GM21723 (cell line): ENCODE measurements around the gene PDZD2.
"Not testable (repeated sequence)": the region's sequence is repeated elsewhere in the genome, so short reads cannot be mapped to it uniquely, and the experiment has no call there.

Experiments used
- ATAC-seq: cut with Tn5 transposase; IDR thresholded peaks from one replicate; pipeline ENCODE4 v1.9.1; 2021; ENCODE audit warnings: mild to moderate bottlenecking, moderate library complexity; ENCODE audit not compliant: unreplicated experiment

Gene PDZD2

DNA sequence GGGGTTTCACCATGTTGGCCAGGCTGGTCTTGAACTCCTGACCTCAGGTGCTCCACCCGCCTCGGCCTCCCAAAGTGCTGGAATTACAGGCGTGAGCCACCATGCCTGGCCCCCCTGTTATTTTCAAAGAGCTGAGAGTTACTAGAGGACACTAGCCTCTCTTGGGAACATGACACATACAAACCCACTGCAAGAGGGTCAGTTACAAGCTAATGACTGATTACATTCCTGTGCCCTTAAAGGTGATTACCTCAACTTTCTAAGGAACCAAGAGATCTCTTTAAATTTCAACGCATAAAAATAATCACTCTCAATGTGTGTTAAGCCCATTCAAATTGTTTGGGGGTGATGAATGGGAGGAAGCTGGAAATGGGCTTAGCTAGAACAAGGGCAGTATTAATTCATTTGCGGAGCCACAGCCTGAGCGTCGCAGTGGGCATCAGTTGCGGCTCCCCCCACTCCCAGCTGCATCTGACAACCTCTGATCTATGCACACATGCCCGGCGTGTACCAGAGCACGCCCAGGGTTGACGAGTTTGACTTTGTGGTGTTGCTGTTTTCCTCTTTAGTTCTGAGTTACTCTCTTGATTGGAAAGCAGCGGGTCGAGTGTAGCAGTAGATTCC is 388.3 kb downstream of the PDZD2 start:
- no peak for ATAC-seq

DNA sequence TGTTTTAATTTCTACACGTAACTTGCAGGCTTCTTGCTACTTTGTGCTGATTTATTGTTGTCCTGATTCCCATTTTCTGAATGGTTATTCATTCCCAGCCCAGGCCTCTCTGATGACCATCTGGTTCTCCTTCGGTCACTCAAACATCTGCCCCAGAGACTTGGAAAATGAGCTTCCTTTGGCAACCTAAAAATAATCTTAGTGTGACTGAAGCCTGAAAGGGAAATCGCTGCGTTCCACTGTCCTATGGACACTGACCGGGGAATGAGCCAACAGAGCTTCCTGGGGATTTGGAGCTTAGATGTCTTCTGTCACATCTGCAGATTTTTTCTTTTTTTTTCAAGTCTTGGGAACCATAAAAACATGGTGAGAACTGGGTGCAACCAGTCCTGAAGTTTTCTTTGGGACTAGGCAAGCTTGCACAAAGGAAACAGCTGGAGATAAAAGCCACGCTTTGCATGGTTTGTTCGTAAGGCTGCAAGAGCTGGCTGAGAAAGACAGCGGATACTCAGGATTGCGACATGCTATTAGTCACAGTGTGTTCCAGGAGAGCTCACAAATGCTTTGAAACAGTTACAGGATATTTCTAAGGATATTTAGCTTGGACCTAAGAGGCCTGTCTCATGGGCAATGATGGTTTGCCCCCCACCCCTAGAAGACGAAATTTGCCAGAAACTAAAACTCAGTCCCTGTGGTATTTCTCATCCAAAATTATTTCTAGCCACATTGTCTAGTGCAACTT is 389.0 kb downstream of the PDZD2 start:
- no peak for ATAC-seq

DNA sequence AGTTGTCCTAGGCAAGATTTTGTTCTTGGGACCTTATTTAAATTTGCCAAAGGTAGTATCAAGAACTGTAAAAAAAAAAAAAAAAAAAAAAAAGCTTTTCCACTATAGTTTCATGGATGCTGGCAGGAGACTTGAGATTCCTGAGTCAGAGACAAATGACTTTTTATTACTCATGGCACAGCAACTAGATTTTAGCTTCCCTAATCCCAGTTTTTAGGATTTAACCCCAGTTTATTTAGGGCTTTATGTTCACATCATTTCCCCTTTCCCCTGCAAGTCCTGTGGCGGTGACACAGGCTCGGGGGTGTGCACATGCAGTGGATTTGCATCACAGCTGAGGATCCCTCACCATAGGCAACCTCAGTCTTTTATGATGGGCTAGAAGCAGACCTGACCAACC is 390.3 kb downstream of the PDZD2 start:
- no peak for ATAC-seq

DNA sequence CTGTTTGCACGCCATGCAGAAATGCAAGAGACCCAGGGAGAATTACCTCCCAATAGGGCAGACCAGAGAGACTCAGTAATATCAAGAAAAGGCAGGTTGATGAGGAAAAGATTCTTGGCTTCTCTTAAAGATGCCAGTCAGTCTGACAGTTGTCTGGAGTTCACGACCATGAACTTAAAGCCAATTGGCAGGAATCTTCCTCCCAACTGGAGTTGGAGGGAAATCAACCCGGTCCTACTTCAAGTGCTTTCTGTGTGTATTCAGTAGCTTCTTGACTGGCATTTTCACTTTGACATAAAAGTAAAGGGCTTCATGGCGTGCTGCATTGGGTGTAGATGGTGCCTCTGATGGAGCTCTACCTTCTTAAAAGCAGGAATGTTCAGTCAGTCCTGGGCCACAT is 390.9 kb downstream of the PDZD2 start:
- ATAC-seq: no peak

DNA sequence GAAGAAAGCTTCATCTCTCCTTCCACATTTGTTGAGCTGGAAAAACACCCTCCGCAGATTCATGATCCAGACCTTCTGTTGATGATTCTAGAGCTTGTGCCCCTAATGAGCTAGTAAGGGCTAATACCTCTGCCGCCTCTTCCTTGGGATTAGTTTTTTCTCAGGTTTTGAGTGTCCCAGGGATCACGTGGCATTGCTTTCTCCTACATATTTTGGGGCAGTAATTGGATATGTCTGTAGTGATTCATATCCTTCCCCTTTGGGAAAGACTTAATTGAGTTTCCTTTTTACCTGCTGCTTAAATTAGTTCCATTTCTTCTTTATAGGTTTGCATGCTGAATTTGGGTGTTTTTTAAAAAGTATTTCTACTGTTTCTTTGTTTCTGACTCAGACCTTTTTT is 391.3 kb downstream of the PDZD2 start:
- ATAC-seq: no peak

DNA sequence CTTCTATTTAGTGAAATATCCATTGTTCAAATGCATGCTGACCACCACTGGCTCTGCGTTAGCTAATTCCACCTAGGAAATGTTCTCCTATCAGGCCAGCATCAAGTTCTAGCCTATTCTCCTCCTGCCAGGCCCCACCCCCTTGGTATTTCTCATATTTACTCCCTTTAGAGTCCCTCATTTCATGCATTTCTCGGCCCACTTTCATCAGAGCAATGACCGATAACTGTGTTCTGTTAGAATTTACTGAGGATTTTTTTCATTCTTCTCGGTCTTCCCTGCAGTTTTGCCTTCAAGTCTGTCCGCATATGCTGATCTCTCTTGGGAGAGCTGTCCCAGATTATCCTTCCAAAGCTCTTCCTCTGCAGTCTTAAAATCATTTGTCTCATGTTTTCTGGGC is 391.8 kb downstream of the PDZD2 start:
- ATAC-seq: no peak

DNA sequence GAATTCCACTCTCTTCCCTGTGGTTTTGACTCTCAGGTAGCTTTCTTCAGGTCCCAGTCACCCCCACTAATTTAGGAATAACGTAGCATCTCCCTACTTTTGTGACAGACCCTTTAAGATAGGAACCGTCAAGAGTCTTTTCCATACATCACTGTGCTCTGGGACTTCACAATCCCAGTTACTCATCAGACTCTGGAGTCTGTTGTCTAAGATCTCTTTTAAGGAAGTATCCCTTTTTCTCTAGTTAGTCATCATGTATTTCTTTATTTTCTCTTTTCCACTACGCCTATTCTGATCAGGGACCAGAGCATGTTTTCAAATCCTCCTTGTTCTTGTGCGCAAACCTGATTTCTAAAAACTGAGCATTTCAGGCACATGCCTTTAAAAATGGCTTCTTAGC is 392.2 kb downstream of the PDZD2 start:
- no peak for ATAC-seq

DNA sequence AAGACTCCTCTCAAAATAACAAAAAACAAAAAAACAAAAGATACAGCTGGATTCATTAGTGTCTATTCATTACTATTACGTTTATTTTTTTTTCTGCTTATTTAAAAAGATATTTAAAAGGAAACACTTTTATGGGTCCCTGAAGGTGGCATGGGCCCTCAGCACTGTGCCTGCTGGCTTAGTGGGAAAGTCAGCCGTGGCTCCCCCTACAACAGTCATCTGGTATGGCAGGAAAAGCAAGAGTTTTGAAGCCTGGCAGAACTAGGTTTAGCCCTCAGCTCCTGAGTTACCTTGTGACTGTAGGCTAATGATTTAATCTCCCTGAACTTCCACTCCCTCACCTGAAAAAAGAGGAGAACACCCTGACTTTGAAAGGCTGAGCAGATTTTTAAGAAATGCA is 399.6 kb downstream of the PDZD2 start:
- no peak for ATAC-seq

DNA sequence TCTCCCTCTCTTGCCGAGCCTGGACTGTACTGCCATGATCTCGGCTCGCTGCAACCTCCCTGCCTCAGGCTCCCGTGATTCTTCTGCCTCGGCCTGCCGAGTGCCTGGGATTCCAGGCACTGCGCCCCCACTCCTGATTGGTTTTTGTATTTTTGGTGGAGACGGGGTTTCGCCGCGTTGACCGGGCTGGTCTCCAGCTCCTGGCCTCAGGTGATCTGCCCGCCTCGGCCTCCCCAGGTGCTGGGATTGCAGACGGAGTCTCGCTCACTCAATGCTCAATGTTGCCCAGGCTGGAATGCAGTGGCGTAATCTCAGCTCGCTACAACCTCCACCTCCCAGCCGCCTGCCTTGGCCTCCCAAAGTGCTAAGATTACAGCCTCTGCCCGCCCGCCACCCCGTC is 400.2 kb downstream of the PDZD2 start:
- not testable (repeated sequence) for ATAC-seq

DNA sequence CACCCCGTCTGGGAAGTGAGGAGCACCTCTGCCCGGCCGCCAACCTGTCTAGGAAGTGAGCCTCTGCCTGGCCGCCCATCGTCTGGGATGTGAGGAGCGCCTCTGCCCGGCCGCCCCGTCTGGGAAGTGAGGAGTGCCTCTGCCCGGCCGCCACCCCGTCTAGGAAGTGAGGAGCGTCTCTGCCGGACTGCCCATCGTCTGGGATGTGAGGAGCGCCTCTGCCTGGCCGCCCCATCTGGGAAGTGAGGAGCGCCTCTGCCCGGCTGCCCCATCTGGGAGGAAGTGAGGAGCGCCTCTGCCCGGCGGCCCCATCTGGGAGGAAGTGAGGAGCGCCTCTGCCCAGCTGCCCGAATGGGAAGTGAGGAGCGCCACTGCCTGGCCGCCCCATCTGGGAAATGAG is 400.7 kb downstream of the PDZD2 start:
- not testable (repeated sequence) for ATAC-seq

DNA sequence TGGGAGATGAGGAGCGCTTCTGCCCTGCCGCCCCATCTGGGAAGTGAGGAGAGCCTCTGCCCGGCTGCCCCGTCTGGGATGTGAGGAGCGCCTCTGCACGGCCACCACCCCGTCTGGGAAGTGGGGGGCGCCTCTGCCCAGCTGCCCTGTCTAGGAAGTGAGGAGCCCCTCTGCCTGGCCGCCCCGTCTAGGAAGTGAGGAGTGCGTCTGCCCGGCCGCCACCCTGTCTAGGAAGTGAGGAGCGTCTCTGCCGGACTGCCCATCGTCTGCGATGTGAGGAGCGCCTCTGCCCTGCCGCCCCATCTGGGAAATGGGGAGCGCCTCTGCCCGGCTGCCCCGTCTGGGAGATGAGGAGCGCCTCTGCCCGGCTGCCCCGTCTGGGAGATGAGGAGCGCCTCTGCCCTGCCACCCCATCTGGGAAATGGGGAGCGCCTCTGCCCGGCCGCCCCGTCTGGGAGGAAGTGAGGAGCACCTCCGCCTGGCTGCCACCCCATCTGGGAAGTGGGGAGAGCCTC is 401.3 kb downstream of the PDZD2 start:
- not testable (repeated sequence) for ATAC-seq

DNA sequence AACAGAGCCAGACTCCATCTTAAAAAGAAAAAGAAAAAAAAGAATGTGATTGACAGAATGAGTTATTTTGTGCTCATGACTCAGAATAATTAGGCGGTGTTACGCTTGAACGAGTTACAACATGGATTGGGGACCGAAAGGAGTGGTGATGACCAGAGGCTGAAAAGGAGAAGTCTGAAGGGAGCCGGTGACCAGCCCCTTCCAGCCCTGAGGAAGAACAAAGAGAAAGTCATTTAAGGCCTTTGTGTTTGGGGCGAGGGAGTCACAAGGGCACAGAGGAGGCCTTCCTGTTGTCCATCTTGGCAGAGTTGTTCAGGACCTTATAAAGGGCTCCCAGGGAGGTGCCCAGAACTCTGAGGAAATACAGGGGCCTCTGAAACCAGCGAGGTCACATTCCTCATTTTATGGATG is 403.6 kb downstream of the PDZD2 start:
- ATAC-seq: no peak

DNA sequence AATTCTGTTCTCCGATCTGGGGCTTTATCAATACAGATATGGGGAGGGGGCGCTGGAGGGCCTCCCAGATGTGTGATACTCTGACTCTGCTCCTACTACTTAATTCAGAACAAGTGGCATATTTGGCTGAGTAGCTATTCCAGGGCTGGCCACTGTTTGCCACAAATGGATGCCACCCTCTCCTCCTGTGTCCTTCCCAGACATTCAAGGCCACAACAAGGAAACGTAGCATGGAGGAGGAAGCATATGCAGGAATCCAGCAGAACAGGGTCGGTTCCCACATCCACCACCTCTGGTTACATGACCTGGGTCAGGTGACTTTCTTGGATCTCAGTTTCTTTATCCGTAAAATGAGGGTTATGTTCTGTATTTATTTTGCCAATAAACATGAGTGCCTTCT is 404.2 kb downstream of the PDZD2 start:
- no peak for ATAC-seq

DNA sequence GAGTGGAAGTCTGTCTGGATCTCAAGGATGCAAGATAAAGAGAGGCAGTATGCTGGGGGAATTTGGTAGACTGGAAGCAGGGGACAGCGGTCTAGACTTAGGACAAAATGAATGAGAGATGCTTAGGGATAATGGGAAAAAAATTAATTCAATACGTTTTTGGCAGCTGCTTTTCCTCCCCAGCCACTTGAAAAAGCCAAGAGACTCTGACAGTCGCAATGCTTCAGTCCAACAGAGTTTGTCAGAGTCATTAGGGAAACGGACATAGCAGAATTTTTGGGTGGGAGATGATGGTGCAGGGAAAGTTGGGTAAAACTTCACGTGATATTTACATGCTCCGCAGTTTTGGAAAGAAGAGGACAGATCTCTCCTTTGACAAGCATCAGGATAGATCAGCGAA is 405.5 kb downstream of the PDZD2 start:
- no peak for ATAC-seq

DNA sequence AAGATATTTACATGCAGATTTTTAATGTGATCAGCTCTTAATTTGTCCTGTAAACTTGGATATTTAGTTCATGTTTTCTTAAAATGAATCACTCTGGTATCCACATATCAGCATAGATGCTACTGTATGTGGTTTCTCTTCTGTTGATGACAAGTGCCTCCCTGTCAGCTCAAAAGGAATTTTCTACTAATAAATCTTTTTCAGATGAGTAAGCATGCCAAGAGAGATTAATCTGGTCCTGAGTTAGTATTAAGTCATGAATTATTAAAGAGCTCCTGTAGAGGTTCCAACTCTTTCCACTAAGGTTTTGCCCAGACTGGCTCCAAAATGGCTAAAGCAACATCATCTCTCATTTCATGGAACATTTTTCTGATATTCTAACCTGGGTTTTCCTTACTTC is 406.0 kb downstream of the PDZD2 start:
- no peak for ATAC-seq

DNA sequence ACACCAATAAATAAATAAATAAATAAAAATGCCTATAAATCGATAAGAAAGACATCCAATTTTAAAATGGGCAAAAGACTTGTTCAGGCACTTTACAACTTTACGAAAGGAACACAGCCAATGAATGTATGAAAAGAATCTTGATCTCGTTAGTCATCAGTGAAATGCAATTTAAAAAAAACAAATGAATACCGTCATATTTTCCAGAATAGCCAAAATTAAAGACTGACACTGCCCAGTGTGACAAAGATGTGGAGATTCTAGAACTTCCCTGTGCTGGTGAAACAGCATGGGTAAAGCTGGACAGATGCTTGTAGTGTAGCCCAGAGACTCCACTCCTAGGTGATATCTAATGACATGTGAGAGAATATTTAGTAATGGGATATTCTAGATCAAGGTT is 408.1 kb downstream of the PDZD2 start:
- no peak for ATAC-seq

DNA sequence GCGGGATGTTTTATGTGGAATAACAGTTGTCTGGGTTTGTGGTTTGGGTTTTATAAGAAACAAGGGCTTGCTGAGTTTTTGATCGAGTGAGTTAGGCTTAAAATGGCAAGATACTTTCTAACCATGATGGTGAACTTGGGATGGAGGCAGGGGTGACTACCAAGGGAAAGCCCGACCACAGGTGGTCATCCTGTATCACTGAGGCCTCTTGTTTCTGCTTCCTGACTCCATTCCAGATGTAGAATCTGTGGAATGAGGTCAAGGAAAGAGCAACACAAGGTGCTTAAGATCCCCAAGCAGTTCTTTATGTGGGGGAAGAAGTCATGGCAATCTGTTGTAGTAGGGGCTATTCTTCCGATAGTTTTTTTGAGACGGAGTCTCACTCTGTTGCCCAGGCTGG is 412.9 kb downstream of the PDZD2 start:
- no peak for ATAC-seq

DNA sequence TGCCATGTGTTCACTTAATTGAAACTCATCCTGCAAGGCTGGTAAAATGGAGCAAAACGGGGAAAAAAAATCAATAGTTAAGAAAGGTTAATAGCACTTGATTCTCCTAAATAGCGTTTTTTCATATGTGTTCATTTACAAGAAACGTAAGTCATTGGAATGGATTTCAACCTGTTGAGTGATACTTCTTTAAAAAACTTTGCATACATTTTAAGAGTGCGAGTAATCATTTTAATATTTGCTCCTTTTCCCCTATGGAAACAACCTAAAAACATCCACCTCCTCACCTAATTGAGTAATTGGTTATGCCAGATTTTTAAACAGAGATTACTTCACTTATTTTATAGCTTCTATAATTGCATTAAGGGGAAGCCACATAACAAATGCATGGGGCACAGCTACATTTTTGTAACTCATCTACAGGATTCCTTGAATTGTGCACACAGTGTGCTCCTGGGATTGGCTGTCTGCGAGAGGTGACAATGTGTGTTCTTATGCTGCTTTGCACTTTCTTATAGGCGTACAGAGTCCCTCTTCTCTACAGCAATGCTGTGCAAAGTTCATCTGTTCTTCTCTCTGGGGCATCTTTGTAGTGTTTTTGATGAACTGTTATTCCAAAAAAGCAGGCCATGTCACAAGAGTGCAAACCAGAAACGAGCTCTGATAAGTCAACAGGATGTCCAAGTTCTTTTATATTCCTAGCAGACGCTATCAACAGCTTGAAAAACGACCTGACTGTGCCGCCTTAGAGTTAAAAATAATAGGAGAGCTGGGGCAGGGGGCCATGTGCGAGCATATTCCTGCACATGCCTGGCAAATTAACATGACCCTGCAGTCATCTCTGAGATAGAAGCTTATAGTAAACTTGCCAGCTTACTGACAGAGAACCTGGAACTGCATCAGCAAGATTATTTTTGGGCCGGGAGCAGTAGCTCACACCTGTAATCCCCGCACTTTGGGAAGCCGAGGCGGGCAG is 417.2 kb downstream of the PDZD2 start:
- ATAC-seq: no peak

DNA sequence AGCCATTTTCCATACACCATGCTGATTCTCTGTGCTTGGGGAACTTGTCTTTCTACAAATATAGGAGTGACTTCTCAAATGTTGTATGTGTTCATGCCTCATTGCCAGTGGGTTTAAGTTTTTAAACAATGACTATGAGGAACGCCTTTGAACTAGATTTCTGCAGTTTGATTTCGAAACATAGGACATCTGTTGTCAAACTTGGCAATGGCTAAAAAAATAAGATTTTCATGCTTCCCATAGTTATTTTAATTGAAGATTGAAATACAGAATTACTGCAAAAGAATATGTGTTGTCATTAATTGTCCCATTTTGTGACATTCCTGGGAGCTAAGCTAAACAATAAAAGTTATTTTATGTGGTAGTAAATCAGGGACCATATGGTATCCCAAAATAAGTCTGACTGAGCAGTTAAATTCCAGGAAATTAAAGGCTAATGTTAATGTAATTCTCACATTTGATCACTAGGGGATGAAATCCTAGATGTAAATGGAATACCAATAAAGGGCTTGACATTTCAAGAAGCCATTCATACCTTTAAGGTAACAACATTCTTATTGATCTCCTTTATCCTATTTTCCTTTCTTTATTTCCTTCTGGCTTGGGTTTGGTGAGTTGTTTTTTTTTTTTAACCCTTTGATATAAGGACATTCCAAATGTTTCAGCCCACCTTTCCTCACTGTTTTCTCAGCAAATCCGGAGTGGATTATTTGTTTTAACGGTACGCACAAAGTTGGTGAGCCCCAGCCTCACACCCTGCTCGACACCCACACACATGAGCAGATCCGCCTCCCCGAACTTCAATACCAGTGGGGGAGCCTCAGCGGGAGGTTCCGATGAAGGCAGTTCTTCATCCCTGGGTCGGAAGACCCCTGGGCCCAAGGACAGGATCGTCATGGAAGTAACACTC is 418.5 kb downstream of the PDZD2 start:
- no peak for ATAC-seq

DNA sequence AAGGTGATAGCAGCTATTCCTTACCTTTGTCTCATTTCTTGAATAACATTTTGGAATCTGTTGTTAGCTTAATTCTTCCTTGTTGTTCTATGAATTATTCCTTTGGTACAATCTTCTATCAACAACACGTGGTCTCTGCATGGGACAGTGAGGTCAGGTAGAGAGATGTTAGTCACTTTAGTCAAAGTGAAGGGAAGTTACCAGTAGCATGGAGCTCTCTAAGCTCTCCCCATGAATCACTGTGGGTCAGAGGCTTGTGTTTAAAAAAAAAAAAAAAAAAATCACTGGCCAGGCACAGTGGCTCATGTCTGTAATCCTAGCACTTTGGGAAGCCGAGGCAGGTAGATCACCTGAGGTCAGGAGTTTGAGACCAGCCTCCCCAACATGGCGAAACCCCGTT is 419.2 kb downstream of the PDZD2 start:
- no peak for ATAC-seq
